ENCODE data around the gene RASGRP4.

The RASGRP4 gene

GRCh38 chr19:38470788-38471480 lies 44.9 kb upstream of the RASGRP4 start:
- Histone ChIP-seq H3K79me1 (ENCODE audit: low read length) (no peaks in the 10 kb centered on the region), H3K9me3 (ENCODE audit: insufficient read depth, low read depth, low read length) (peaks cover 8% of the 10 kb centered on the region), H3K9ac (ENCODE audit: low read length) (no peak overlapping the region), H2BK5ac (ENCODE audit: low read depth, low read length, poor library complexity) (no peak overlapping the region), H2BK12ac (ENCODE audit: low read length) (no peak overlapping the region), H3K4me1 (ENCODE audit: control insufficient read depth in 1 of 2, insufficient read depth in 2 of 2, low read length in 2 of 2) (no peaks in the 10 kb centered on the region), H3K14ac (ENCODE audit: low read length) (no peak overlapping the region), H3K23ac (ENCODE audit: low read length) (no peak overlapping the region), H3K4me2 (ENCODE audit: low read length) (no peak overlapping the region), H4K91ac (ENCODE audit: low read depth, low read length) (no peak overlapping the region), H4K12ac (ENCODE audit: low read depth, low read length) (no peak overlapping the region), H3K18ac (ENCODE audit: low read length) (no peak overlapping the region), H2BK120ac (ENCODE audit: insufficient read depth, low read length, poor library complexity) (no peak overlapping the region), H3K27ac (ENCODE audit: low read depth, low read length) (no peak overlapping the region), H2AK5ac (ENCODE audit: low read length) (no peak overlapping the region), H3K79me2 (ENCODE audit: control insufficient read depth, insufficient read depth, low read length, poor library complexity) (no peaks in the 10 kb centered on the region), H3K27me3 (ENCODE audit: insufficient read depth, low read length) (no peaks in the 10 kb centered on the region), H3K36me3 (ENCODE audit: control insufficient read depth in 1 of 2, insufficient read depth in 2 of 2, low read length in 2 of 2) (no peaks in the 10 kb centered on the region), H2AFZ (ENCODE audit: insufficient read depth, low read length, poor library complexity) (no peak overlapping the region), H3K4me3 (ENCODE audit: low read depth, low read length) (no peak overlapping the region), H3K4ac (ENCODE audit: low read depth, low read length) (no peak overlapping the region), H4K8ac (ENCODE audit: low read depth, low read length) (no peak overlapping the region)
- no peak for DNase-seq
- no CpG with 5 or more reads among the region's 12 CpGs for WGBS (ENCODE audit: extremely low coverage, insufficient coverage, insufficient read length)

GRCh38 chr19:38469151-38469550 lies 43.1 kb upstream of the RASGRP4 start:
- Histone ChIP-seq H3K9me3 (ENCODE audit: insufficient read depth, low read depth, low read length) (peaks cover 9% of the 10 kb centered on the region), H3K18ac (ENCODE audit: low read length) (no peak overlapping the region), H3K79me2 (ENCODE audit: control insufficient read depth, insufficient read depth, low read length, poor library complexity) (no peaks in the 10 kb centered on the region), H4K91ac (ENCODE audit: low read depth, low read length) (no peak overlapping the region), H3K4me1 (ENCODE audit: control insufficient read depth in 1 of 2, insufficient read depth in 2 of 2, low read length in 2 of 2) (no peaks in the 10 kb centered on the region), H2BK120ac (ENCODE audit: insufficient read depth, low read length, poor library complexity) (no peak overlapping the region), H3K36me3 (ENCODE audit: control insufficient read depth in 1 of 2, insufficient read depth in 2 of 2, low read length in 2 of 2) (no peaks in the 10 kb centered on the region), H3K4me2 (ENCODE audit: low read length) (no peak overlapping the region), H3K9ac (ENCODE audit: low read length) (no peak overlapping the region), H4K12ac (ENCODE audit: low read depth, low read length) (no peak overlapping the region), H3K27me3 (ENCODE audit: insufficient read depth, low read length) (no peaks in the 10 kb centered on the region), H3K23ac (ENCODE audit: low read length) (no peak overlapping the region), H2BK5ac (ENCODE audit: low read depth, low read length, poor library complexity) (no peak overlapping the region), H2BK12ac (ENCODE audit: low read length) (no peak overlapping the region), H3K4ac (ENCODE audit: low read depth, low read length) (no peak overlapping the region), H2AK5ac (ENCODE audit: low read length) (no peak overlapping the region), H4K8ac (ENCODE audit: low read depth, low read length) (no peak overlapping the region), H3K4me3 (ENCODE audit: low read depth, low read length) (no peak overlapping the region), H3K79me1 (ENCODE audit: low read length) (no peaks in the 10 kb centered on the region), H3K27ac (ENCODE audit: low read depth, low read length) (no peak overlapping the region), H3K14ac (ENCODE audit: low read length) (no peak overlapping the region), H2AFZ (ENCODE audit: insufficient read depth, low read length, poor library complexity) (no peak overlapping the region)
- DNase-seq = no peak
- no CpG with 5 or more reads among the region's 5 CpGs for WGBS (ENCODE audit: extremely low coverage, insufficient coverage, insufficient read length)

- Histone ChIP-seq H4K91ac (ENCODE audit: low read depth, low read length) (no peak overlapping the region), H3K4ac (ENCODE audit: low read depth, low read length) (no peak overlapping the region), H2AFZ (ENCODE audit: insufficient read depth, low read length, poor library complexity) (no peak overlapping the region), H2BK5ac (ENCODE audit: low read depth, low read length, poor library complexity) (no peak overlapping the region), H3K36me3 (ENCODE audit: control insufficient read depth in 1 of 2, insufficient read depth in 2 of 2, low read length in 2 of 2) (no peaks in the 10 kb centered on the region), H3K23ac (ENCODE audit: low read length) (no peak overlapping the region), H3K79me1 (ENCODE audit: low read length) (no peaks in the 10 kb centered on the region), H3K9me3 (ENCODE audit: insufficient read depth, low read depth, low read length) (peaks cover 9% of the 10 kb centered on the region), H3K18ac (ENCODE audit: low read length) (no peak overlapping the region), H4K8ac (ENCODE audit: low read depth, low read length) (no peak overlapping the region), H3K14ac (ENCODE audit: low read length) (no peak overlapping the region), H3K27me3 (ENCODE audit: insufficient read depth, low read length) (no peaks in the 10 kb centered on the region), H3K4me2 (ENCODE audit: low read length) (no peak overlapping the region), H3K79me2 (ENCODE audit: control insufficient read depth, insufficient read depth, low read length, poor library complexity) (no peaks in the 10 kb centered on the region), H2BK12ac (ENCODE audit: low read length) (no peak overlapping the region), H3K4me3 (ENCODE audit: low read depth, low read length) (peak overlapping the region; percentile 4), H3K9ac (ENCODE audit: low read length) (no peak overlapping the region), H3K27ac (ENCODE audit: low read depth, low read length) (no peak overlapping the region), H4K12ac (ENCODE audit: low read depth, low read length) (no peak overlapping the region), H2AK5ac (ENCODE audit: low read length) (no peak overlapping the region), H3K4me1 (ENCODE audit: control insufficient read depth in 1 of 2, insufficient read depth in 2 of 2, low read length in 2 of 2) (no peaks in the 10 kb centered on the region), H2BK120ac (ENCODE audit: insufficient read depth, low read length, poor library complexity) (no peak overlapping the region)
- no peak for DNase-seq
- WGBS (ENCODE audit: extremely low coverage, insufficient coverage, insufficient read length) = 100% methylated on average over 1 of the region's 17 CpGs
These were observed 41.8 kb upstream of the RASGRP4 start for GRCh38 chr19:38467541-38468525.

GRCh38 chr19:38466050-38466449 lies 40.0 kb upstream of the RASGRP4 start:
- Histone ChIP-seq H3K27ac (ENCODE audit: low read depth, low read length) (no peak overlapping the region), H3K9me3 (ENCODE audit: insufficient read depth, low read depth, low read length) (peaks cover 9% of the 10 kb centered on the region), H4K8ac (ENCODE audit: low read depth, low read length) (no peak overlapping the region), H2AFZ (ENCODE audit: insufficient read depth, low read length, poor library complexity) (no peak overlapping the region), H3K14ac (ENCODE audit: low read length) (no peak overlapping the region), H2AK5ac (ENCODE audit: low read length) (no peak overlapping the region), H2BK120ac (ENCODE audit: insufficient read depth, low read length, poor library complexity) (no peak overlapping the region), H3K36me3 (ENCODE audit: control insufficient read depth in 1 of 2, insufficient read depth in 2 of 2, low read length in 2 of 2) (no peaks in the 10 kb centered on the region), H4K91ac (ENCODE audit: low read depth, low read length) (no peak overlapping the region), H3K23ac (ENCODE audit: low read length) (no peak overlapping the region), H3K4me2 (ENCODE audit: low read length) (no peak overlapping the region), H3K27me3 (ENCODE audit: insufficient read depth, low read length) (no peaks in the 10 kb centered on the region), H3K4ac (ENCODE audit: low read depth, low read length) (no peak overlapping the region), H3K4me3 (ENCODE audit: low read depth, low read length) (no peak overlapping the region), H3K18ac (ENCODE audit: low read length) (no peak overlapping the region), H3K79me1 (ENCODE audit: low read length) (no peaks in the 10 kb centered on the region), H3K79me2 (ENCODE audit: control insufficient read depth, insufficient read depth, low read length, poor library complexity) (no peaks in the 10 kb centered on the region), H4K12ac (ENCODE audit: low read depth, low read length) (no peak overlapping the region), H2BK5ac (ENCODE audit: low read depth, low read length, poor library complexity) (no peak overlapping the region), H3K9ac (ENCODE audit: low read length) (no peak overlapping the region), H2BK12ac (ENCODE audit: low read length) (no peak overlapping the region), H3K4me1 (ENCODE audit: control insufficient read depth in 1 of 2, insufficient read depth in 2 of 2, low read length in 2 of 2) (no peaks in the 10 kb centered on the region)
- WGBS (ENCODE audit: extremely low coverage, insufficient coverage, insufficient read length) = no CpG with 5 or more reads among the region's 26 CpGs
- no peak for DNase-seq
